Tongue (tissue), 3 donors: Measurements from ENCODE around the gene GOLGA6L24. TPM values are rescaled to one million over a fixed set of nuclear protein-coding genes. Genes with fewer than 3 reads are reported as not detected.
"Not testable (repeated sequence)": the region's sequence is repeated elsewhere in the genome, so short reads cannot be mapped to it uniquely, and the experiment has no call there.

ENCODE experiments used
- DNase-seq: peaks from one replicate; pipeline ENCODE4 v3.0.0-alpha.2; 2015
- small RNA-seq: library from RNA; depleted of rRNA; stranded (forward); fragments of <200 nt; gene quantifications from one replicate; pipeline ENCODE3, GENCODE V24; 2014; ENCODE audit warnings: low replicate concordance
- total RNA-seq: library from RNA; depleted of rRNA; stranded (reverse); fragments of >200 nt; gene quantifications from one replicate; pipeline ENCODE4 v1.2.3, GENCODE V29; 2014

Gene GOLGA6L24, protein sequence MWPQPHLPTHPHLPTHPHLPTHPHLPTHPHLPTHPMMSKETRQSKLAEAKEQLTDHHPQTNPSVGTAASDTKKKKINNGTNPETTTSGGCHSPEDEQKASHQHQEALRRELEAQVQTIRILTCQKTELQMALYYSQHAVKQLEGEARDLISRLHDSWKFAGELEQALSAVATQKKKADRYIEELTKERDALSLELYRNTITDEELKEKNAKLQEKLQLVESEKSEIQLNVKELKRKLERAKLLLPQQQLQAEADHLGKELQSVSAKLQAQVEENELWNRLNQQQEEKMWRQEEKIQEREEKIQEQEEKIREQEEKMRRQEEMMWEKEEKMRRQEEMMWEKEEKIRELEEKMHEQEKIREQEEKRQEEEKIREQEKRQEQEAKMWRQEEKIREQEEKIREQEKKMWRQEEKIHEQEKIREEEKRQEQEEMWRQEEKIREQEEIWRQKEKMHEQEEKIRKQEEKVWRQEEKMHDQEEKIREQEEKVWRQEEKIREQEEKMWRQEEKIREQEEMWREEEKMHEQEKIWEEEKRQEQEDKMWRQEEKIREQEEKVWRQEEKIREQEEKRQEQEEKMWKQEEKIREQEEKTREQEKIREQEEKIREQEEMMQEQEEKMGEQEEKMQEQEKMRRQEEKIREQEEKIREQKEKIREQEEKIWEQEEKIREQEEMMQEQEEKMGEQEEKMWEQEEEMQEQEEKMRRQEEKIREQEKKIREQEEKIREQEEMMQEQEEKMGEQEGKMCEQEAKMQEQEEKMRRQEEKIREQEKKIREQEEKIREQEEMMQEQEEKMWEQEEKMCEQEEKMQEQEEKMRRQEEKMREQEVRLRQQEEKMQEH
- total RNA-seq = not detected

DNA sequence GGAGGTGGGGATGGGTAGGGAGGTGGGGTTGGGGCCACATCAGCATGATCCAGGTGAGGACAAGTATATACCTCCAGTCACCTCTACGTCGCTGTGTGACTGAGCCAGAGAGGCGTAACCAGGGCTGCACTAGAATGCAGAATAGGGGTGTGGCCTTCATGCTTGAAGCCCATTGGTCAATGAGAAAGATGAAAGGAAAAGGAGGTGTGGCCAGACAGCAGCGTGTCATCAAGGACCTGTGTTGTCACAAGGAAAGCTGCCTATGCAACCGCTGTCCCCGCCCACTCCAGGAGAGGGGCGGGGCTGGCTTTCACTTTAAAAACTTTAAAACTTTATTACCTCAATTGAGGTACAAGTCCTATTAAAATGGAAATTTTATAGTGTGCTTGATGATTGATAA lies at the start of gene GOLGA6L24:
Gene GOLGA6L24 (minus strand): TSS at position 101 of the 400 bp plus-strand sequence. CDS start 61 bp downstream, at position 40.
- DNase-seq = not testable (repeated sequence)

- DNase-seq = not testable (repeated sequence)
Observed at GRCh38 chr15:28402774-28403435, 45.0 kb upstream of the GOLGA6L24 start.

DNA sequence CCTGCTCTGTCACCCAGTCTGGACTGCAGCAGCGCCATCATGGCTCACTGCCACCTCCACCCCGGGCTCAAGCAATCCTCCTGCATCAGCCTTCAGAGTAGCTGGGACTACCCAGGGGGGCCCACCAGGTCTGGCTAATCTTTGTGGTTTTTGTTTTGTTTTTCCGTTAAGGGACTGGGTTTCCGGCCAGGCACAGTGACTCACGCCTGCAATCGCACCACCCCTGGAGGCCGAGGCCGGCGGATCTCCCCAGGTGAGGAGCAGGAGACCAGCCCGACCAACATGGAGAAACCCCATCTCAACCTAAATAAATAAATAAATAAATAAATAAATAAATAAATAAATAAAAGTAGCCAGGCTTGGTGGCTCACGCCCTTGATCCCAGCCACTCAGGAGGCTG lies 38.1 kb upstream of the GOLGA6L24 start:
- not testable (repeated sequence) for DNase-seq

DNA sequence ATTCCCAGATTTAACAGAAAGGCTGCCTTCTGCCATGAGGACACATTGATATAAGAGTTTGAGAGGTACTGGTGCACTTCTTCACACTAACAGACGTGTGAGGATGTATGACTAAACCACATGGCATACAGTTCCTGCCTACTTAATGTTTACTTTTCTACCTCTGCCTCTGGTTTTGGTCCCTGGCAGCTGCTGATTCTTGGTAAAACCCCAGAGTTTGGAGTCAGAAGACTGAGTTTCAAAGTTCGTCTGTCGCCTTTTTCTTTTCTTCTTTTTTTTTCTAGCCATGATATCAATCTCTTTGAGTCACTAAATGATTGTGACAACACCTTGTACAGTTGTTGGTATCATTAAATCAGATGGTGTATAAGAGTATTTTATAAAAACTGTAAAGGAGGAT lies 22.2 kb upstream of the GOLGA6L24 start:
- not testable (repeated sequence) for DNase-seq

DNA sequence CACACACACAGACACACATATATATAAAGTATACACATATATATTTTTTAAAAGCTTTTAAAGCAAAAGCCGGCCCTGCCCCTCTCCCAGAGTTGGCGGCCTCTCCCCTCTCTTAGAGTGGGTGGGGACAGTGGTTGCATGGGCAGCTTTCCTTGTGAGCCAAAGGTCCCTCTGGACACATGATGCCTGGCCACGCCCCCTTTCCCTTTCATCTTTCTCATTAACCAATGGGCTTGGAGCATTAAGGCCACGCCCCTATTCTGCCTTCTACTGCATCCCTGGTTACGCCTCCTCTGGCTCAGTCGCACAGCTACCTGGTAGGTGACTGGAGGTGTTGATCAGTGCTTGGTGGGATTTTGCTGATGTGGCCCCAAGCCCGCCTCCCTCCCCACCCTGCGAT lies 20.5 kb upstream of the GOLGA6L24 start, which contains the start of gene GOLGA8F:
Gene GOLGA8F (plus strand): TSS at position 301 of the 400 bp plus-strand sequence. CDS start 98 bp downstream, at position 399.
- not testable (repeated sequence) for DNase-seq

GRCh38 chr15:28365502-28365901 lies 7.6 kb upstream of the GOLGA6L24 start:
- DNase-seq = not testable (repeated sequence)

DNA sequence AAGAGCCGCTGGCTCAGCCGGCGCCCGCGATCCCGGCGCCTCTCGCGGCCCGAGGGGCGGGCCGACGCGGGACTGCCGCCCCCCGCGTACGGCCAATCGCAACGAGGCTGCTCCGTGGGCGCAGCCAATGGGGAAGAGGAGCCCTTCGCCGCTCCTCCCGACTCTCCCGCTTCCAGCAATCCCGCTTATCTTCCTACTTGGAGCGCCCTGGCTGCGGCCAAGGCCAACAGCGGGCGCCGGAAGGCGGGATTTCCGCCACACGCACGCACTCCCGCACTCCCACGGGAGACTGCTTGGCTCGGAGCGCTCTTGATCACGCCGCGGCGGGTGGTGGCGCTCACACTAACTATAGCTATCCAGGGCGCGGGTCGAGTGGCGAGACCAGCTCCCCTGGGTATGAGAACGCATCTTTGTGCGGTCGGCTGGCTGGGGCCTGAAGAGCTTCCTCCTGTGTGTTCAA lies 35.7 kb downstream of the GOLGA6L24 start, which contains the start of gene HERC2:
Gene HERC2 (minus strand): TSS at position 51 of the 460 bp plus-strand sequence. CDS start 746 bp downstream, outside the sequence.
- DNase-seq = not testable (repeated sequence)

GRCh38 chr15:28321358-28322078 lies 36.4 kb downstream of the GOLGA6L24 start:
- DNase-seq = not testable (repeated sequence)

DNA sequence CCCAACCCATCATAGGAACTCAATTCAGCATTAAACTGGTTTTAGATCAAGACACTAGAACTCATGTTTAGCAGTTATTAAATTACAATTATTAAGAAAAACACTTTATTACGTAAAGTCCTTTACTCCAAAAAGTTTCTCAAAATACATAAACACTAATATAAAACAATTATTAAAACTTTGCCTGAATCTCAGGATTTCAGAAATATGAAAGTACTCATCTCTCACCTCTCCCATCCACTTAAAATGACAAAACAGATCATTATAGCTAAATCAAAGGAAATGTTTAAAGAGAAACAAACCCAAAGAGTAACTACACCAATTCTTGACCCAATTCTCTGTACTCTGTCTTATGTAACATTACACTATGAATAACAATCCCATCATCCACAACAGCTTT lies 38.2 kb downstream of the GOLGA6L24 start:
- not testable (repeated sequence) for DNase-seq

- not testable (repeated sequence) for DNase-seq
Observed at GRCh38 chr15:28318828-28319227, 39.1 kb downstream of the GOLGA6L24 start.

DNA sequence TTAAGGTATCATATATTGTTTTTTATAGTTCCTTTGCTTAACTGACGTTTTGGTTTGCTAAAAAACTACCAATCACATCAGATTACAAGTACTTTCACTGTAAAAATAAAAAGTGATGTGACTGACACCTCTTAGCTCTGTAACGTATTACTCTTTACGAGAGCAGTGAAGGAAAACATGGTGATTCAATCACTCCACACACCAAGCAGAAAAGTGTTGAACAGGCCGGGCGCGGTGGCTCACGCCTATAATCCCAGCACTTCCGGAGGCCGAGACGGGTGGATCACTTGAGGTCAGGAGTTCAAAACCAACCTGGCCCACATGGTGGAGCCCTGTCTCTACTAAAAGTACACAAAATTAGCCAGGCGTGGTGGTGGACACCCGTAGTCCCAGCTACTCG lies 39.8 kb downstream of the GOLGA6L24 start:
- DNase-seq = not testable (repeated sequence)

DNA sequence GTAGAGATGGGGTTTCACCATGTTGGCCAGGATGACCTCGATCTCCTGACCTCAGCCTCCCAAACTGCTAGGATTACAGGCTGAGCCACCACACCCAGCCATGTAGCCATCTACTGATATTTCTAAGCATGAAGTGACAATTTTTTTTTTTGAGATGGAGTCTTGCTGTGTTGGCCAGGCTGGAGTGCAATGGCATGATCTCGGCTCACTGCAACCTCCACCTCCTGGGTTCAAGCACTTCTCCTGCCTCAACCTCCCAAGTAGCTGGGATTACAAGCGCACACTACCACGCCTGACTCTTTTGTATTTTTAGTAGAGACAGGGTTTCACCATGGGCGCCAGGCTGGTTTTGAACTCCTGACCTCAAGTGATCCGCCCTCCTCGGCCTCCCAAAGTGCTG lies 40.9 kb downstream of the GOLGA6L24 start:
- DNase-seq = not testable (repeated sequence)

DNA sequence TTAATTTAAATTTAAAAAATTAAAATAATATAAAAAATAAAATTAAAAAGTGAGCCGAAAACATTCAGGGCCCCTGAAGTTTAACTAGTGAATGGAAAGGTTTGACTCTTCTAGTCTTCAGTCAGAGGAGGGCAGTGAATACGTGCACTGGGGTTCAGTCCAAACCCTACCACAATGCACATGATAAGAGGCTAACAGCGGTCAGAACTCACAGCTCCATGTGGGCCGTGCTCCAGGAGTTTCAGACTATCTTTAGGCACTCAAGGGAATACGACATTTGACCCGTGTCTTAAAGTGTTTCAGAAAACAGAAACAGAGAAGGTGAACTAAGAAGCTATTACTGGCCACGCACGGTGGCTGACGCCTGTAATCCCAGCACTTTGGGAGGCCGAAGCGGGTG lies 47.4 kb downstream of the GOLGA6L24 start:
- not testable (repeated sequence) for DNase-seq

DNA sequence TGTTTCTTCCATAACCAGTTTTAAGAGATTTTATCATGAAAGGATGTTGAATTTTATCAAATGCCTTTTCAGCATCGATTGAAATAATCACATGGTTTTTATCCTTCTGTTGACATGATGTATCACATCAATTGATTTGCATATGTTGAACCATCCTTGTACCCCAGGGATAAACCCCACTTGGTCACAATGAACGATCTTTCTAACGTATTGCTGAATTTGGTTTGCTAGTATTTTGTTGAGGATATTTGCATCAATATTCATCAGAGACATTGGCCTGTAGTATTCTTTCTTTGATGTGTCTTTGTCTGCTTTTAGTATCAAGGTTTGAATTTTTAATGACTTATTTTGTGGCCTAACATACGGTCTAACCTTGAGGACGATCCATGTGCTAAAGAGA lies 49.2 kb downstream of the GOLGA6L24 start:
- DNase-seq = not testable (repeated sequence)

Small RNAs within 50 kb of the gene (small RNA-seq; reads per million reads assigned to genes)
- gene AC091304.5 (not detected), gene RN7SL238P (not detected)

Other genes starting within 250 kb of the GOLGA6L24 start
- gene HERC2, start 35.9 kb downstream of the GOLGA6L24 start, total RNA-seq = 54.5 TPM
- not detected for gene GOLGA8F, start 20.6 kb upstream of the GOLGA6L24 start, total RNA-seq
- not detected for gene GOLGA8G, start 174.9 kb upstream of the GOLGA6L24 start, total RNA-seq
- gene GOLGA6L25, start 195.5 kb upstream of the GOLGA6L24 start, total RNA-seq = not detected